Mucosa of rectum (tissue), 2 donors: ENCODE data around the gene PSG6.
"Not testable (repeated sequence)": the region's sequence is repeated elsewhere in the genome, so short reads cannot be mapped to it uniquely, and the experiment has no call there.

Experiments
- H3K27ac ChIP-seq, 2 donors: one replicate each; pipeline ENCODE4 v1.7.0; 2013; ENCODE audit warnings: inconsistent platforms in 2 of 2, low read depth in 2 of 2, low read length in 2 of 2
- H3K27me3 ChIP-seq, 2 donors: one replicate each; pipeline ENCODE4 v1.7.0; 2013; ENCODE audit warnings: low read length in 2 of 2; ENCODE audit not compliant: control insufficient read depth in 2 of 2, insufficient read depth in 2 of 2
- H3K36me3 ChIP-seq, 2 donors: one replicate each; pipeline ENCODE4 v1.7.0; 2013; ENCODE audit warnings: low read length in 2 of 2; ENCODE audit not compliant: control insufficient read depth in 2 of 2, insufficient read depth in 2 of 2
- H3K4me1 ChIP-seq, 2 donors: one replicate each; pipeline ENCODE4 v1.7.0; 2013; ENCODE audit warnings: low read length in 2 of 2, mild to moderate bottlenecking in 1 of 2; ENCODE audit not compliant: control insufficient read depth in 2 of 2, insufficient read depth in 2 of 2
- H3K4me3 ChIP-seq, 2 donors: one replicate each; pipeline ENCODE4 v1.7.0; 2013; ENCODE audit warnings: low read length in 2 of 2
- H3K9ac ChIP-seq, 2 donors: one replicate each; pipeline ENCODE4 v1.7.0; 2013; ENCODE audit warnings: low read length in 2 of 2, low read depth in 1 of 2, mild to moderate bottlenecking in 1 of 2
- H3K9me3 ChIP-seq, 2 donors: one replicate each; pipeline ENCODE4 v1.7.0; 2013; ENCODE audit warnings: low read length in 2 of 2; ENCODE audit not compliant: control insufficient read depth in 2 of 2
- donor health status: healthy.
- donor health status: Normal muscosa, but diverticular disease.

The PSG6 gene

GRCh38 chr19:42917634-42918033 is at the start of gene PSG6:
Gene PSG6 (minus strand): TSS chr19:42917894. CDS start chr19:42917792, 102 bp downstream.
- H3K9me3 ChIP-seq, H3K4me3 ChIP-seq, H3K27me3 ChIP-seq, H3K4me1 ChIP-seq, H3K27ac ChIP-seq, H3K9ac ChIP-seq, H3K36me3 ChIP-seq: not testable (repeated sequence)

GRCh38 chr19:42965176-42965575 is 47.5 kb upstream of the PSG6 start:
- no peaks in the 10 kb centered on the region for H3K27me3 ChIP-seq
- no peak overlapping the region for H3K27ac ChIP-seq
- H3K9me3 ChIP-seq, result no peaks in the 10 kb centered on the region
- H3K36me3 ChIP-seq, result no peaks in the 10 kb centered on the region
- H3K4me3 ChIP-seq, result no peak overlapping the region
- H3K4me1 ChIP-seq, result no peaks in the 10 kb centered on the region
- no peak overlapping the region for H3K9ac ChIP-seq

DNA sequence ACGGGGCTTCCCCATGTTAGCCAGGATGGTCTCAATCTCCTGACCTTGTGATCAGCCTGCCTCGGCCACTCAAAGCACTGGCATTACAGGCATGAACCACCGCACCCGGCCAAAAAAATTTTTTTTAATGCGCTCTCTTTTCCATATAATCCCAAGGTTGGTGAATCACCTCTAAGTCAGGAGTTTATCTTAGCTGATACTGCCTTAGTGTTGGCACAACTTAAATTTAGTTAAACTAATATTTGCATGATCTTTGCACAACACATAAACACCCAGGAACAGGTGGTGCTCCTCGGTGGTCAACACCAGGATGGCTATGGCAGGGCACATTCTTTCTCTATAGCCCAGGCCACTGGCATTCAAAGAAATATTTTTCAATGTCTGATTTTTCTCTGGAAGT is 43.4 kb upstream of the PSG6 start:
- no peaks in the 10 kb centered on the region for H3K27me3 ChIP-seq
- no peaks in the 10 kb centered on the region for H3K4me1 ChIP-seq
- no peaks in the 10 kb centered on the region for H3K36me3 ChIP-seq
- H3K9ac ChIP-seq, result no peak overlapping the region
- no peaks in the 10 kb centered on the region for H3K9me3 ChIP-seq
- no peak overlapping the region for H3K27ac ChIP-seq
- no peak overlapping the region for H3K4me3 ChIP-seq

- not testable (repeated sequence) for H3K36me3 ChIP-seq, H3K9me3 ChIP-seq, H3K27me3 ChIP-seq, H3K9ac ChIP-seq, H3K4me3 ChIP-seq, H3K27ac ChIP-seq, H3K4me1 ChIP-seq
These were observed 34.4 kb upstream of the PSG6 start for GRCh38 chr19:42952126-42952525.

- not testable (repeated sequence) for H3K9me3 ChIP-seq, H3K4me1 ChIP-seq, H3K9ac ChIP-seq, H3K4me3 ChIP-seq, H3K27ac ChIP-seq, H3K27me3 ChIP-seq, H3K36me3 ChIP-seq
These were observed 33.8 kb upstream of the PSG6 start for GRCh38 chr19:42951476-42951875.

DNA sequence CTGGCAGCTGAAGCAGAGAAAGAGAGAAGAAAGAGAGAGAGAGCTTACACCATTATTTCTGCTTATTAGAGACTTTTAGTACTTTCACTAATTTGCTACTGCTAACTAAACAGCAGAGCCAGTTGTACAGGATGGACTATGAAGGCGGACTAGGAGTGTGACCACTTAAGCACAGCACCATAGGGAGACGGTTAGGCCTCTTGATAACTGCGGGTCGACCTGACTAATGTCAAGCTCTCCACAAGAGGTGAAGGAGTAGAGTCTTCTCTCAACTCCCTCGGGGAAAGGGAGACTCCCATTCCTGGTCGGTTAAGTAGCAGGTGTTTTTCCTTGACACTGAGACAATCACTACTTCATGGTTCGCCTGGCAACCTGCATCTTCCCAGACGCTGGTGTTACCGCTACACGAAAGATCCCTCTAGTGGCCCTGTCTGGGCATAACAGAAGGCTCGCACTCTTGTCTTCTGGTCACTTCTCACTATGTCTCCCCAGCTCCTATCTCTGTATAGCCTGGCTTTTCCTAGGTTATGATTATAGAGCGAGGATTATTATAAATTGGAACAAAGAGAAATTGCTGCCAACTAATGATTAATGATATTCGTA is 24.6 kb upstream of the PSG6 start:
- Histone ChIP-seq H3K9me3 (no peaks in the 10 kb centered on the region), H3K27me3 (no peaks in the 10 kb centered on the region), H3K4me1 (no peaks in the 10 kb centered on the region), H3K27ac (no peak overlapping the region), H3K36me3 (no peaks in the 10 kb centered on the region), H3K4me3 (no peak overlapping the region), H3K9ac (no peak overlapping the region)

GRCh38 chr19:42937107-42937506 is 19.4 kb upstream of the PSG6 start, which contains the start of gene PSG7:
Gene PSG7 (minus strand): TSS chr19:42937207. CDS start chr19:42937076, 131 bp downstream.
- H3K27ac ChIP-seq, H3K4me3 ChIP-seq, H3K9me3 ChIP-seq, H3K27me3 ChIP-seq, H3K4me1 ChIP-seq, H3K36me3 ChIP-seq, H3K9ac ChIP-seq: not testable (repeated sequence)

DNA sequence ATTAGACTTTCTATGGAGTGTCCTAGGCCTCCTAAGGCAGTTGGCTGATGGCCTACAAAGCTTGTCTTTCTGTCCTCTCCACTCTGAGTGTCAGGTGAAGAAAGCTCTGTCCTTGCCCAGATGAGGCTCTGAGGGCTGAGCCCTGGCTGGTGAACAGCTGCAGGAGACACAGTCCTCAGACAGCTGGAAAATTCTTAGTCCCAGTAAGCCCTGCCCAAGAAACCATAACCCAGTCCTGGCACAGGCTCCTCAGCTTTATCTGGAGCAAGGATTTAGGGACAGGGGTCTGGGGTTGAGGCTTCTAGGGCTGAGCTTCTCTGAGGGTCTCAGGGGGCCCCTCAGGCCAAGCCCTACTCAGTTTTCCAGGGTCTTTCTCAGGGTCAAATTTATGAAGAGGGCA is 17.0 kb upstream of the PSG6 start:
- not testable (repeated sequence) for H3K9me3 ChIP-seq, H3K27ac ChIP-seq, H3K4me1 ChIP-seq, H3K9ac ChIP-seq, H3K36me3 ChIP-seq, H3K27me3 ChIP-seq, H3K4me3 ChIP-seq

- not testable (repeated sequence) for H3K9ac ChIP-seq, H3K36me3 ChIP-seq, H3K9me3 ChIP-seq, H3K27ac ChIP-seq, H3K27me3 ChIP-seq, H3K4me3 ChIP-seq, H3K4me1 ChIP-seq
These were observed 16.5 kb upstream of the PSG6 start for GRCh38 chr19:42934183-42934582.

DNA sequence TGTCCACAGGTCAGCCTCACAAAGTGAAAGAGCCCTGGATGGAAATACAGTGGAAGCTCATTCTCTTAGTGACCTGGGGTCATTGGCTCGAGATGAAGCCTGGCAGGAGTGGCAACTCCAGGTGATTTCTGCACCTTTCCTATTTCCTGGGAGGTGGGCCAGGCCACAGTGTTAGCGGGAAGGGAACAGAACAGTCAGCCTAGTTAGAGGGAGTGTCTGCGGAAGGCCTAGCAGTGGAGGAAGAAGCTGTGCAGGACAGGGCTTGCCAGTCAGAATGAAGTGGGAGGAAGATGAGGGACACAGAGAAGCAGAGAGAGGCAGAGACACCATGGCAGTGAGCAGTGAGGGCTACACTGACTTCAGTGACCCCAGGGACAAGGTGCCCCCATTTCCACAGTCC is 15.7 kb upstream of the PSG6 start:
- not testable (repeated sequence) for H3K27ac ChIP-seq, H3K9me3 ChIP-seq, H3K36me3 ChIP-seq, H3K27me3 ChIP-seq, H3K9ac ChIP-seq, H3K4me3 ChIP-seq, H3K4me1 ChIP-seq

DNA sequence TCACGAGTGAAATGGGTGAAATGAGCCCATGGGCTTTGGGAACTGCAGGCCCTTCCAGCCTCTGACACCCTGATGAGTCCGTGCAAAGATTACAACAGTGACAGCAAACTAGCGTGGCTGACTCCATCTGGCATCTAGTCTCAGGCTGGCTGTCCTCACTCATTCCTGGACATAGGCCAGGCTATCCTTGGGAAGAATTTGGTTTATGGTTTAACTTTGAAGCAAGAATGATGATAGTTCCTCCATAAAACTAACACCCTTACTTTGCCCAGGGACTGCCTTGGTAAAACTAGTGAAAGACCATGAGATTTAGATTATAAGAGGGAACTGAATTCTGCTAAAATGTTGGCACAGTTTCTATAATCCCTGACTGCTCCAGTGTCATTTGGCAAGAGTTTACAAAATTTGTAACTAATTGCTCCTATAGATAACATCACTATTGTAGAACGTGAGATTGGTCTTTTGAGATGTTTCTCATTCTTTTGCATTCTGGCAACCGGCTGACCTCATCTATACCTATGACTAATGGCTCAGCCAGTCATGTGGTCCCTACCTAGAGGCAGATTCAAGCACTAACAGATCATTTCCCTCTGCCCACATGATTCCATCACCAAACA is 14.9 kb upstream of the PSG6 start:
- H3K9ac ChIP-seq, H3K27me3 ChIP-seq, H3K27ac ChIP-seq, H3K4me1 ChIP-seq, H3K9me3 ChIP-seq, H3K4me3 ChIP-seq, H3K36me3 ChIP-seq: not testable (repeated sequence)
